ENCODE measurements around the gene NPAS3.

The NPAS3 gene

GRCh38 chr14:33567731-33568130 lies 629.1 kb downstream of the NPAS3 start:
- DNase-seq: no peak

GRCh38 chr14:33568935-33569579 lies 630.4 kb downstream of the NPAS3 start:
- DNase-seq: no peak

GRCh38 chr14:33569821-33570687 lies 631.4 kb downstream of the NPAS3 start:
- no peak for DNase-seq

- DNase-seq: no peak
Observed at GRCh38 chr14:33570694-33571310, 632.1 kb downstream of the NPAS3 start.

- DNase-seq: no peak
Observed at GRCh38 chr14:33573301-33573880, 634.7 kb downstream of the NPAS3 start.

- DNase-seq: no peak
Observed at GRCh38 chr14:33576014-33576413, 637.3 kb downstream of the NPAS3 start.

- DNase-seq: no peak
Observed at GRCh38 chr14:33578461-33579216, 640.0 kb downstream of the NPAS3 start.

GRCh38 chr14:33580231-33580749 lies 641.6 kb downstream of the NPAS3 start:
- no peak for DNase-seq

- DNase-seq: no peak
Observed at GRCh38 chr14:33580841-33581240, 642.2 kb downstream of the NPAS3 start.

GRCh38 chr14:33584697-33585096 lies 646.0 kb downstream of the NPAS3 start:
- DNase-seq: no peak

- no peak for DNase-seq
Observed at GRCh38 chr14:33586806-33587205, 648.1 kb downstream of the NPAS3 start.

GRCh38 chr14:33587791-33588190 lies 649.1 kb downstream of the NPAS3 start:
- DNase-seq: no peak

- no peak for DNase-seq
Observed at GRCh38 chr14:33588771-33589170, 650.1 kb downstream of the NPAS3 start.

GRCh38 chr14:33589334-33589733 lies 650.7 kb downstream of the NPAS3 start:
- DNase-seq: no peak

GRCh38 chr14:33590891-33591630 lies 652.4 kb downstream of the NPAS3 start:
- no peak for DNase-seq

- no peak for DNase-seq
Observed at GRCh38 chr14:33592297-33592696, 653.6 kb downstream of the NPAS3 start.

- no peak for DNase-seq
Observed at GRCh38 chr14:33596211-33597080, 657.8 kb downstream of the NPAS3 start.

GRCh38 chr14:33598582-33598981 lies 659.9 kb downstream of the NPAS3 start:
- DNase-seq: no peak

GRCh38 chr14:33602396-33602795 lies 663.7 kb downstream of the NPAS3 start:
- DNase-seq: no peak

- DNase-seq: no peak
Observed at GRCh38 chr14:33606591-33606990, 667.9 kb downstream of the NPAS3 start.

- DNase-seq: no peak
Observed at GRCh38 chr14:33609582-33609981, 670.9 kb downstream of the NPAS3 start.
